WTC11 (cell line): Measurements from ENCODE around the gene VNN1. TPM values are rescaled to one million over a fixed set of nuclear protein-coding genes. Genes with fewer than 3 reads are reported as not detected.

Experiments used
- ATAC-seq: fragments of 200-7000 bp; cut with Tn5 transposase; 2 replicates; pipeline ENCODE4 v1.10.0; 2021; ENCODE audit warnings: mild to moderate bottlenecking, moderate library complexity
- CTCF ChIA-PET: fragments of 300-600 bp; sonication (Branson Sonifier 250); formaldehyde crosslinking; loops from one replicate; lab custom pipeline; 2021; ENCODE audit warnings: antibody characterized with exemption; lab: Charles Lee
- POLR2A ChIA-PET: fragments of 350-600 bp; sonication (Branson Sonifier 250); formaldehyde crosslinking; loops from one replicate; lab custom pipeline; 2021; ENCODE audit warnings: antibody characterized with exemption; lab: Charles Lee
- DNase-seq: peaks from one replicate; pipeline ENCODE4 v3.0.0; 2021; ENCODE audit warnings: low spot score
- H3K27ac Mint-ChIP-seq: 2 replicates; pipeline ENCODE4 v1.8.0; 2021; ENCODE audit warnings: mixed read lengths
- H3K27me3 Mint-ChIP-seq: 2 replicates; pipeline ENCODE4 v1.8.0; 2021; ENCODE audit warnings: low read depth, mild to moderate bottlenecking, moderate library complexity, mixed read lengths
- H3K36me3 Mint-ChIP-seq: 2 replicates; pipeline ENCODE4 v1.8.0; 2021; ENCODE audit warnings: mixed read lengths
- H3K4me1 Mint-ChIP-seq: 2 replicates; pipeline ENCODE4 v1.8.0; 2022; ENCODE audit warnings: mixed read lengths
- H3K4me3 Mint-ChIP-seq: 2 replicates; pipeline ENCODE4 v1.8.0; 2021; ENCODE audit warnings: mild to moderate bottlenecking, moderate library complexity, mixed read lengths
- H3K9me3 Mint-ChIP-seq: 2 replicates; pipeline ENCODE4 v1.8.0; 2021; ENCODE audit warnings: mixed read lengths
- ATF2 ChIP-seq: sonication (generic); formaldehyde crosslinking; IDR thresholded peaks from 2 replicates; pipeline ENCODE4 v1.8.1; 2022; ENCODE audit warnings: low read depth, missing genetic modification reagents, borderline replicate concordance
- CBFB ChIP-seq: sonication (generic); formaldehyde crosslinking; IDR thresholded peaks from 2 replicates; pipeline ENCODE4 v1.8.1; 2022; ENCODE audit warnings: mild to moderate bottlenecking, low read depth, missing genetic modification reagents
- CTCF ChIP-seq: fragments of 200-600 bp; IDR thresholded peaks from 2 replicates; pipeline ENCODE4 v1.8.0; 2022; ENCODE audit warnings: antibody characterized with exemption
- ELF4 ChIP-seq: sonication (generic); formaldehyde crosslinking; IDR thresholded peaks from 2 replicates; pipeline ENCODE4 v1.8.1; 2022; ENCODE audit warnings: low read depth, mild to moderate bottlenecking, moderate library complexity, missing genetic modification reagents
- EMX1 ChIP-seq: fragments of 250-450 bp; sonication (Bioruptor Pico); IDR thresholded peaks from 2 replicates; pipeline ENCODE4 v1.8.0; 2021; ENCODE audit warnings: mild to moderate bottlenecking
- FOXK1 ChIP-seq: sonication (generic); formaldehyde crosslinking; IDR thresholded peaks from 2 replicates; pipeline ENCODE4 v1.8.0; 2022; ENCODE audit warnings: mild to moderate bottlenecking, moderate library complexity, missing genetic modification reagents
- HMGXB4 ChIP-seq: sonication (generic); formaldehyde crosslinking; IDR thresholded peaks from 2 replicates; pipeline ENCODE4 v1.8.1; 2023; ENCODE audit warnings: mild to moderate bottlenecking, moderate library complexity, missing genetic modification reagents
- IRF1 ChIP-seq: sonication (generic); formaldehyde crosslinking; IDR thresholded peaks from 2 replicates; pipeline ENCODE4 v1.8.0; 2023; ENCODE audit warnings: missing genetic modification reagents
- IRF2 ChIP-seq: sonication (generic); formaldehyde crosslinking; IDR thresholded peaks from 2 replicates; pipeline ENCODE4 v1.8.0; 2022; ENCODE audit warnings: low read depth, missing genetic modification reagents, borderline replicate concordance
- JAZF1 ChIP-seq: fragments of 250-450 bp; sonication (Bioruptor Pico); IDR thresholded peaks from 2 replicates; pipeline ENCODE4 v1.9.0; 2021; ENCODE audit warnings: moderate library complexity, mild to moderate bottlenecking, inconsistent platforms
- KAT7 ChIP-seq: sonication (generic); formaldehyde crosslinking; IDR thresholded peaks from 2 replicates; pipeline ENCODE4 v1.8.1; 2023; ENCODE audit warnings: missing genetic modification reagents, mild to moderate bottlenecking, borderline replicate concordance
- NFYB ChIP-seq: sonication (generic); formaldehyde crosslinking; conservative IDR thresholded peaks from 2 replicates; pipeline ENCODE4 v1.8.0; 2022; ENCODE audit warnings: low read depth, missing genetic modification reagents
- NR2C2 ChIP-seq: sonication (generic); formaldehyde crosslinking; IDR thresholded peaks from 2 replicates; pipeline ENCODE4 v1.8.0; 2022; ENCODE audit warnings: mild to moderate bottlenecking, missing genetic modification reagents
- RORB ChIP-seq: fragments of 250-450 bp; sonication (Bioruptor Pico); IDR thresholded peaks from 2 replicates; pipeline ENCODE4 v1.9.0; 2021; ENCODE audit warnings: mild to moderate bottlenecking
- SMAD3 ChIP-seq: sonication (generic); formaldehyde crosslinking; IDR thresholded peaks from 2 replicates; pipeline ENCODE4 v1.8.0; 2022; ENCODE audit warnings: missing genetic modification reagents, mild to moderate bottlenecking, borderline replicate concordance
- STAT6 ChIP-seq: sonication (generic); formaldehyde crosslinking; conservative IDR thresholded peaks from 2 replicates; pipeline ENCODE4 v1.8.1; 2023; ENCODE audit warnings: mild to moderate bottlenecking, low read depth, missing genetic modification reagents, moderate library complexity
- ZNF121 ChIP-seq: sonication (generic); formaldehyde crosslinking; IDR thresholded peaks from 2 replicates; pipeline ENCODE4 v1.8.0; 2023; ENCODE audit warnings: missing genetic modification reagents
- ZNF138 ChIP-seq: sonication (generic); formaldehyde crosslinking; conservative IDR thresholded peaks from 2 replicates; pipeline ENCODE4 v1.8.1; 2022; ENCODE audit warnings: mild to moderate bottlenecking, moderate library complexity, missing genetic modification reagents
- ZNF396 ChIP-seq: fragments of 250-450 bp; sonication (Bioruptor Pico); IDR thresholded peaks from 2 replicates; pipeline ENCODE4 v1.8.0; 2021; ENCODE audit warnings: mild to moderate bottlenecking, moderate library complexity, borderline replicate concordance
- ZNF416 ChIP-seq: fragments of 250-450 bp; sonication (Bioruptor Pico); IDR thresholded peaks from 2 replicates; pipeline ENCODE4 v1.9.0; 2021; ENCODE audit warnings: mild to moderate bottlenecking, inconsistent platforms
- ZNF512 ChIP-seq: sonication (generic); formaldehyde crosslinking; IDR thresholded peaks from 2 replicates; pipeline ENCODE4 v1.8.1; 2022; ENCODE audit warnings: missing genetic modification reagents, borderline replicate concordance
- total RNA-seq: library from RNA; stranded (reverse); gene quantifications from 3 replicates; pipeline ENCODE4 v1.2.3, GENCODE V29; 2021

Gene VNN1
- total RNA-seq, 1 experiment from 2014 or later = 0.04 TPM

GRCh38 chr6:132673376-132674094, 40.3 kb downstream of the VNN1 start (continued):
- no peak for TF ChIP-seq HMGXB4 (CRISPR knock-in tag)
- no peak for TF ChIP-seq ZNF138 (CRISPR knock-in tag)
- no peak for TF ChIP-seq IRF1 (CRISPR knock-in tag)
- no peak for TF ChIP-seq KAT7 (CRISPR knock-in tag)

- H3K9me3 Mint-ChIP-seq = no peaks in the 10 kb centered on the region
- no peaks in the 10 kb centered on the region for H3K36me3 Mint-ChIP-seq
- DNase-seq (no peak), ATAC-seq (no peak)
- H3K4me1 Mint-ChIP-seq = peaks cover 9% of the 10 kb centered on the region
- H3K4me3 Mint-ChIP-seq = no peak overlapping the region
- POLR2A ChIA-PET = no interaction called here
- TF ChIP-seq IRF2 (no peak), ATF2 (CRISPR knock-in tag) (no peak), STAT6 (CRISPR knock-in tag) (no peak), CTCF (no peak), NR2C2 (CRISPR knock-in tag) (no peak), ZNF416 (CRISPR knock-in tag) (no peak), NFYB (CRISPR knock-in tag) (no peak)
- no peak overlapping the region for H3K27ac Mint-ChIP-seq
- CTCF ChIA-PET = no interaction called here
- no peaks in the 10 kb centered on the region for H3K27me3 Mint-ChIP-seq
Observed at GRCh38 chr6:132671295-132671694, 42.6 kb downstream of the VNN1 start.

- H3K4me3 Mint-ChIP-seq = no peak overlapping the region
- peaks cover 19% of the 10 kb centered on the region for H3K4me1 Mint-ChIP-seq
- CTCF ChIA-PET = interaction anchor here (0.7 to 1.2 kb wide), 6 partner anchors 45 to 161 kb away, joined by 3 to 10 read pairs (median 3); partner anchors contain the start of gene VNN1
- peaks cover 13% of the 10 kb centered on the region for H3K9me3 Mint-ChIP-seq
- H3K36me3 Mint-ChIP-seq = peaks cover 13% of the 10 kb centered on the region
- H3K27me3 Mint-ChIP-seq = no peaks in the 10 kb centered on the region
- POLR2A ChIA-PET = no interaction called here
- no peak overlapping the region for H3K27ac Mint-ChIP-seq
- DNase-seq (no peak), ATAC-seq (peak; percentile 65)
- no peak for TF ChIP-seq ZNF121
- TF ChIP-seq FOXK1 (CRISPR knock-in tag) = no peak
- TF ChIP-seq HMGXB4 (CRISPR knock-in tag) = no peak
- TF ChIP-seq CBFB (CRISPR knock-in tag) = no peak
- no peak for TF ChIP-seq JAZF1 (CRISPR knock-in tag)
- no peak for TF ChIP-seq SMAD3 (CRISPR knock-in tag)
- no peak for TF ChIP-seq ELF4 (CRISPR knock-in tag)
- 0 out of 2 replicates have a peak, but pooled peaks have one; percentile 35 for TF ChIP-seq ZNF512 (CRISPR knock-in tag)
- TF ChIP-seq ZNF396 (CRISPR knock-in tag) = no peak
- no peak for TF ChIP-seq RORB (CRISPR knock-in tag)
- TF ChIP-seq EMX1 (CRISPR knock-in tag) = no peak
Observed at GRCh38 chr6:132669690-132670291, 44.1 kb downstream of the VNN1 start.
